Duodenal mucosa (tissue), 2 donors: Measurements from ENCODE around the gene SSNA1.
A peak's percentile ranks its signal among the peaks of the same experiment; 100 is the strongest.

Experiments
- H3K27ac ChIP-seq: one replicate; pipeline ENCODE4 v1.7.0; 2013; ENCODE audit warnings: low read depth, low read length
- H3K27me3 ChIP-seq, 2 donors: one replicate each; pipeline ENCODE4 v1.7.0; 2013; ENCODE audit warnings: low read length in 2 of 2, control low read depth in 1 of 2; ENCODE audit not compliant: insufficient read depth in 2 of 2, control insufficient read depth in 1 of 2
- H3K36me3 ChIP-seq, 2 donors: one replicate each; pipeline ENCODE4 v1.7.0; 2013; ENCODE audit warnings: low read length in 2 of 2, control low read depth in 1 of 2; ENCODE audit not compliant: insufficient read depth in 2 of 2, control insufficient read depth in 1 of 2
- H3K4me1 ChIP-seq, 2 donors: one replicate each; pipeline ENCODE4 v1.7.0; 2013; ENCODE audit warnings: low read length in 2 of 2, control low read depth in 1 of 2; ENCODE audit not compliant: insufficient read depth in 2 of 2, control insufficient read depth in 1 of 2
- H3K4me3 ChIP-seq, 2 donors: one replicate each; pipeline ENCODE4 v1.7.0; 2013; ENCODE audit warnings: low read length in 2 of 2, low read depth in 1 of 2
- H3K9ac ChIP-seq, 2 donors: one replicate each; pipeline ENCODE4 v1.7.0; 2013; ENCODE audit warnings: low read length in 2 of 2, low read depth in 1 of 2
- H3K9me3 ChIP-seq, 2 donors: one replicate each; pipeline ENCODE4 v1.7.0; 2013; ENCODE audit warnings: low read length in 2 of 2, control low read depth in 1 of 2; ENCODE audit not compliant: control insufficient read depth in 1 of 2

The SSNA1 gene

DNA sequence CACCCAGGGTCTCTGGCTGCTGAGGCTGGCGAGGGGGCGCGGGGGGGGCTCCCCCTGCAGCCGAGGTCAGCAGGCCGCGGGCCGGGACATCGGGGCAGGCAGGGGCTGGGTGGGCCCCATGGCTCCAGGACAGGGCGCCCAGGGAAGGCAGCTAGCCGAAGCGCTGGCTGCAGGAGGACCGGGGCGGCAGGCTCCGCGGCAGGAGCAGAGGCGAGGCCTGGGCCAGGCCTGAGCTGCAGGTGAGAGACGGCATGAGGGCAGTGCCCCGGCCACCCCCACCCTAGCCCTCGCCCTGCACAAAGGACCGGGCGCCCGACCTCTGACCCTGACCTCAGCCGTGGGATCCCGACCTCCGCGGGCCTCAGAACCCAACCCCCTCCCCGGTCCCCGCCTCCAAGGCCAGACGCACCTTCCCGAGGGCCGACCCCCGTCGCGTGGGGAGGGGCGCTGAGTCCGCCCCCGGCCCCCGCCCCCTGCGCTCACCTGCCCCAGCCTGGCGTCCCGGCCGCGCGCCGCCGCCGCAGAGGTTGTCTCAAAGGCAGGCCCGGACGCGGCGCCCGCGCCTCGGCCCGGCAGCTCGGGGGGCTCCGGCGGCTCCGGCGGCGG is 33.1 kb downstream of the SSNA1 start:
- H3K27ac ChIP-seq, result no peak overlapping the region
- H3K27me3 ChIP-seq, result no peaks in the 10 kb centered on the region
- H3K36me3 ChIP-seq, result no peaks in the 10 kb centered on the region
- H3K4me3 ChIP-seq, result peak overlapping the region in 1 of 2 donors; percentile 36
- H3K9ac ChIP-seq, result no peak overlapping the region
- no peaks in the 10 kb centered on the region for H3K9me3 ChIP-seq
- H3K4me1 ChIP-seq, result peaks cover 13 to 57% of the 10 kb centered on the region in 2 donors

DNA sequence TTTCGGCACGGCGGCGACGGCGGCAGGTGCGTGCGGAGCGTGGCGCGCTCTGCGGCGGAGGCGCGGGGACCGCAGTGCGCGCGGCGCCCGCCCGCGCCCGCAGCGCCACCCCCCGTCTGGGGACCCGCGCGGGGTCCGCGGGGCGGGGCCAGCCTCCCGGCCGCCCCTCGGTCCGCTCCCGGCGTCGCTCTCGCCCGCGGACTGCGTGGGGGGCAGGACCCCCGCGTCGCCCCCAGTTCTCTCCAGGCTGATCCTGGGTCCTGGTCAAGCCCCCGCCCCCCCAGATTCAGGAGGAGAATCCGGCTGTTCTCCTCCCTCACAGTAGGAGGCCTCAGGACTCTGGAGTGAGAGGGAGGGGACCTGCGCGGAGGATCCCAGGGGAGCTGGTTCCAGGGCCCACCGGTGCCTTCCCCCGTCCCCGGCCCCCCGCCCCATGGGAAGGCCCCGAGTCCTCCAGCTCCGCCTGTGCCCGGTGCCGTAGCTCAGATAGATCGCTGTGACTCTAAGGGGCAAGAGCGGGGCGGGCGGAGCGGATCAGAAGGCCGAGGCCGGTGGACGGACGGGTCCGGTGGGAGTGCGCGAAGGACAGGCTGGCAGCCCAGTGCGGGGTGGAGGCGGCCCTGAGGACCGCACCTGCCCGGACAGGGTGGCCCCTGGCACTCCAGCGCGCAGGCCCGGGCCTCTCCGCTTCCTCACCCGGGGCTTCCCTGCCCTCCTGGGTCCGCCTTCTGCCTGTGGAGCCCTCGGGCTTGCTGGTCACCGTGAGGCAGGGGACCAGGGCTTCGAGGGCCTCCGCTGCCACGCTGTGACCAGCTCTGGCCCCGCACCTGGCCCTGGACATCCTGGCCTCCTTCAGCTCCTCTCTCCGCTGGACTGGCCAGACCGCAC is 34.0 kb downstream of the SSNA1 start, which contains the start of gene RNF208:
Gene RNF208, minus strand, starts transcription at position 51 of the 888 bp plus-strand sequence. CDS start 1,028 bp downstream, outside the sequence.
- Histone ChIP-seq H3K4me3 (peak within 1 kb of the TSS; percentile 74 to 80), H3K27me3 (no peaks in the 10 kb centered on the region), H3K4me1 (peaks cover 18 to 54% of the 10 kb centered on the region in 2 donors), H3K27ac (peak within 1 kb of the TSS; percentile 85), H3K9ac (peak within 1 kb of the TSS; percentile 66 to 86), H3K9me3 (no peaks in the 10 kb centered on the region), H3K36me3 (no peaks in the 10 kb centered on the region)

DNA sequence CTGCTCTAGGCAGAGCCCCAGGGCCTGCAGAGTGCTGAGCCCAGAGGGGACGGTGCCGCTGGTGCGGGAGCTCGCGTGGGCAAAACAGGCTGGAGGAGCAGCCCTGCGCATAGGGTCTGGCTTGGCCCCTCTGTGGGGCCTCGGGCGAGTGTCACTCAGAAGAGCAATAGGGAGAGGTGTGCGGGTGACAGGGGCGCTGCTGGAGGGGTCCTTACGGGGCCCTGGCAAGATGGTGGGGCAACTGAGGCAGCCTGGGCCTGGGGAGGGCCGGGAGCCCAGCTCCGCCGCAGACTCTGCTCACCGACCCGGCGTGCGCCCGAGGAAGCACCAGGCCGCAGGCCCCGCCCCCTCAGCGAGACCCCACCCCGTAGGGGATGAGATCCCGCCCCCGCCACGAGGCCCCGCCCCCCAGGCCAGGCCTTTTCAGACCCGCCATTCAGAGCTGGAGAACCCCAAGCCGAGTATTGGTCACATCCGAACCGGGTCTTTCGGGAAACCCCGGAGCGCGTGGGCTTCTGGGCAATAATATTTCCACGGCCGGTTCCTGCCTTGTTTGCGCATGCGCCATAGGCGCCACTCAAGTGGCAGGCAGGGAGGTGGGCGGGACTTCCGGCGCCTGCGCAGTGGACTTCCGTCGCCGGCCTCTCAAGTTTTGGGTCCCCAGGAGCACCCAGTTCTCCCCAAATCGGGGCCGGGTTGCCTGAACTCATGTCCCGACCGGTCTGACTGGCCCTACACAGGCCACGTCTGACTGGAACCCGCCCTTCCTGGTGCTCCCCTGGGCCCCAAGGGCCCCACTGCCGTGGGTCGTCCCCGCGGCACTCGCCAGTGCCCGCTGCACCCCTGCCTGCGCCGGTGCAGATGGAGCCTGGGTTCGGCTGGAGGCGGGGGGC is 34.8 kb downstream of the SSNA1 start:
- Histone ChIP-seq H3K4me3 (peak overlapping the region; percentile 80 to 86), H3K4me1 (peaks cover 20 to 48% of the 10 kb centered on the region in 2 donors), H3K36me3 (no peaks in the 10 kb centered on the region), H3K27me3 (peaks cover 0 to under 1% of the 10 kb centered on the region in 2 donors), H3K27ac (peak overlapping the region; percentile 85), H3K9me3 (no peaks in the 10 kb centered on the region), H3K9ac (peak overlapping the region; percentile 91 to 92)

DNA sequence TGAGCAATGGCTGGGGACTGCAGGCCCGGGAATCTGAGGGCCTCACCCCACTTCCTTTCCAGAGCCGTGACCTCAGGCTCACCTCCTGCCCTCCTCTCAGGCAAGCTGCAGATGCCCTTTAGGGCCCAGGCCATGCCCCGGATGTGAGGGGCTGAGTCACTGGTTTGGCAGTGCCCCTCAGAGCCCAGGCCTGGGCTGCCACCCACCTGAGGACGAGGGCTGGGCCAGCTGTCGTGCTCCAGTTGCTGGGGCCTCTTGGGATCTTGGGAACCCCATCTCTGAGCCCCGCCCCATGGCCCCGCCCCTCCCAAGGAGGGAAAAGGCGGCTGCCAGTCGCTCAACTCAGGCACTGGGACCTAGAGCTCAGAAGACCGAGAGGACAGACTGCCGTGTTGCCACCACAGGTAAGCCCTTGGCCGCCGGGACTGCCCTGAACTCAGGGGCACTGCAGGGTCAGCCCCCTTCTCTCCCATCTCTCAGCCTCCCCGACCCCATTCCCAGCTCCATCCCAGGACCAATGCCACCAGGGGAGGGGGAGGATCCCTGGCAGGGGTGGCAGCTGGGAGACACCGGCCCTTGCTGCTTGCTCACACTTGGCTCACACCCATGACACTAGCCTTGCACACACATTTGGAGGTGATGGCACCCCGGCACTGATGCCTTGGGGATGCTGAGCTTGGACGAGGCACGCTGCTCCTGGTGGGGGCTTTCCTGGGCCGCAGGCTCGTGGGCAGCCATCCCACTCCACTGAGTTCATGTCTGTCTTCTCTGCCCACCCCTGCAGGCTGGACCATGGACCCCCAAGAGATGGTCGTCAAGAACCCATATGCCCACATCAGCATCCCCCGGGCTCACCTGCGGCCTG is 36.6 kb downstream of the SSNA1 start, which contains the start of gene CYSRT1:
Gene CYSRT1, plus strand, starts transcription at position 345 of the 865 bp plus-strand sequence. Its CDS starts 448 bp downstream, at position 793.
- Histone ChIP-seq H3K9me3 (no peaks in the 10 kb centered on the region), H3K4me3 (peak within 1 kb of the TSS; percentile 80 to 86), H3K4me1 (peaks cover 19 to 43% of the 10 kb centered on the region in 2 donors), H3K36me3 (no peaks in the 10 kb centered on the region), H3K27me3 (peaks cover 4 to 12% of the 10 kb centered on the region in 2 donors), H3K27ac (no peak within 1 kb of the TSS), H3K9ac (peak within 1 kb of the TSS; percentile 91 to 92)

DNA sequence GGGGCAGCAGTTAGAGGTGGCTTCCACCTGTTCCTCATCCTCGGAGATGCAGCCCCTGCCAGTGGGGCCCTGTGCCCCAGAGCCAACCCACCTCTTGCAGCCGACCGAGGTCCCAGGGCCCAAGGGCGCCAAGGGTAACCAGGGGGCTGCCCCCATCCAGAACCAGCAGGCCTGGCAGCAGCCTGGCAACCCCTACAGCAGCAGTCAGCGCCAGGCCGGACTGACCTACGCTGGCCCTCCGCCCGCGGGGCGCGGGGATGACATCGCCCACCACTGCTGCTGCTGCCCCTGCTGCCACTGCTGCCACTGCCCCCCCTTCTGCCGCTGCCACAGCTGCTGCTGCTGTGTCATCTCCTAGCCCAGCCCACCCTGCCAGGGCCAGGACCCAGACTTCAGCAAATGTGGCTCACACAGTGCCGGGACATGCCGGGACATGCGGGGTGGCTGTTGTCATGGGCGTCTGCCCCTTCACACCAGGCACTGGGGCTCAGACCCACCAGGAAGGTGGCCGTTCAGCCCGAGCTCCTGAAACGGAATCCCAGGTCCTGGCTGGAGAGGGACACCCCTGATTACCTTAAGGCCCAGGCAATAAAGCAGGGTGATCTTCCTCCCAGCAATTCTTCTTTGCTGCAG is 37.3 kb downstream of the SSNA1 start:
- Histone ChIP-seq H3K4me1 (peaks cover 27 to 51% of the 10 kb centered on the region in 2 donors), H3K27ac (no peak overlapping the region), H3K27me3 (peaks cover 4 to 12% of the 10 kb centered on the region in 2 donors)

DNA sequence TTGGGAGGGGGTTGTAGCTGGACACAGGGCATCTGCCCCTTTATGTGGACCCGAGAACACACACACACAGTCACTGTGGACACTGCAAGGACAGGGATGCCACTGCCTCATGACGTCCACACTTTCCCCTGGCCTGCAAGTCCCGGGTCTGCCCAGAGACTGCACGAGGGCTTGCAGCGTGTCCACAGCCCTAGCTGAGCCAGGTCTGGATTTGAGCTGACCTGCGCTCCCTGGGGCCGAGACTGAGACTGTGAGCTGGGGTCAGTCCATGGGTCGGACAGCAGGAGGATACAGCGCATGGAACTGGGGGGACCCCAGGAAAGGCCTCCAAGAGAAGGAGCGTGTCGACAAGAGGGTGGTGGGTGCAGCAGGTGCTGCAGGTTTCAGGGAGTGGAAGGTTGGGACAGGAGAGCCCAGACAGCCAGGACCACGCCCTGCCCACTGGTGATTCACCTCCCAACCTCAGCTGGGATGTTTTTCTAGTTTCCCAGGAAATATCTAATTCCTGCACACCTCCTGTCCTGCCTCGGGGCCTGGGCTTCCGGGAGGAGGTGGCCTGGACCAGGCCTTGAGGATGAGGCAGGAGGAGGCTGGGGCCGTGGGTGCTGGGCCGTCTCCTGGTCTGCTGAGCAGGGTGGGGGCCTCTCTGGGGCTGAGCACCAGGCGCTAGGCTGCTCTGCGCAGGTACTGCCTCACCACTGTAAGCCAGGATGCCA is 38.0 kb downstream of the SSNA1 start:
- Histone ChIP-seq H3K36me3 (no peaks in the 10 kb centered on the region), H3K4me3 (no peak overlapping the region), H3K9ac (no peak overlapping the region), H3K9me3 (no peaks in the 10 kb centered on the region), H3K27ac (no peak overlapping the region), H3K27me3 (peaks cover 4 to 12% of the 10 kb centered on the region in 2 donors), H3K4me1 (peaks cover 34 to 58% of the 10 kb centered on the region in 2 donors)

More for the DNA sequence above, 37.3 kb downstream of the SSNA1 start:
- no peak overlapping the region for H3K4me3 ChIP-seq
- H3K36me3 ChIP-seq, result no peaks in the 10 kb centered on the region
- H3K9me3 ChIP-seq, result no peaks in the 10 kb centered on the region
- no peak overlapping the region for H3K9ac ChIP-seq

DNA sequence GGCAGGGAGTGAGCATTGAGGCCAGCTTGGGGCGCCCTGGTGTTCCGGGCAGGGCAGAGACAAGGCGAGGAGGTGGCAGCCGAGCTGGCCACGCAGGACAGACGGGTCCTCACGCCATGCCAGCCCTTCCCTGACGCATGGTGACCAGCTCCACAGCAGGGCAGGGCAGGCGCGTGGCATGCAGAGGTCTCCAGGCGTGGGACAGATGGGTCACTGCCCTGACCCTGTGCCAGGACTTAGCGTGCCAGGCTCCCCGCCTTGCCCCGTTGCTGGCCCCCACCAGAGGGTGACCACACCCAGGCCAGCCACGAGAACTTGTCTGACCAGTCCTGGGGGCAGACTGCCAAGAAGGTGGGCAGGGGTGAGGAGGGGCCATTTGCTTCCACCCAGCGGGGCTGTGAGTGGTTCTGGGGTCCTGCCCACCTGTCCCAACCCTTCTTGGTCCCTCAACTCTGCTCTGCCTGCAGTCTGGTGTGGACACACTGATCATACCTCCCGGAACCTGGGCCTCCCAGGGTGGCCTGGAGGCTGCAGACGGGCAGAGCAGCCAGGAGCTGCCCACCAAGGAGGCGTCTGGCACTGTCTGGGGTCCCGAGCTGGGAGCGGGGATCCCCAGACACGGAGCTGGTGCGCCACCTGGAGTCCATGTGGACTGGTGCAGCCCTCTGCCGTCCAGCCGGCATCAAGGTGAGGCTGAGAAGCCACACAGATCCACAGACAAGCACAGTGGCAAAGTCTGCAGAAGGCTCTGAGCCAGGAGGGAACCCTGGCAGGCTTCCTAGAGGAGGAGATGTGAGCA is 38.8 kb downstream of the SSNA1 start, which contains the start of gene RNF224:
Gene RNF224, plus strand, starts transcription at position 449 of the 799 bp plus-strand sequence. CDS start 834 bp downstream, outside the sequence.
- Histone ChIP-seq H3K27me3 (peaks cover 11 to 17% of the 10 kb centered on the region in 2 donors), H3K4me1 (peaks cover 34 to 63% of the 10 kb centered on the region in 2 donors), H3K9me3 (no peaks in the 10 kb centered on the region), H3K36me3 (no peaks in the 10 kb centered on the region), H3K27ac (no peak within 1 kb of the TSS), H3K9ac (peak within 1 kb of the TSS in 1 of 2 donors; percentile 7), H3K4me3 (no peak within 1 kb of the TSS)
